HG03378 (cell line): ENCODE data around the gene PPM1H.
"Not testable (repeated sequence)": the region's sequence is repeated elsewhere in the genome, so short reads cannot be mapped to it uniquely, and the experiment has no call there.

ENCODE experiments used
- ATAC-seq: cut with Tn5 transposase; IDR thresholded peaks from one replicate; pipeline ENCODE4 v1.9.1; 2021; ENCODE audit warnings: mild to moderate bottlenecking, moderate library complexity; ENCODE audit not compliant: unreplicated experiment

PPM1H gene

DNA sequence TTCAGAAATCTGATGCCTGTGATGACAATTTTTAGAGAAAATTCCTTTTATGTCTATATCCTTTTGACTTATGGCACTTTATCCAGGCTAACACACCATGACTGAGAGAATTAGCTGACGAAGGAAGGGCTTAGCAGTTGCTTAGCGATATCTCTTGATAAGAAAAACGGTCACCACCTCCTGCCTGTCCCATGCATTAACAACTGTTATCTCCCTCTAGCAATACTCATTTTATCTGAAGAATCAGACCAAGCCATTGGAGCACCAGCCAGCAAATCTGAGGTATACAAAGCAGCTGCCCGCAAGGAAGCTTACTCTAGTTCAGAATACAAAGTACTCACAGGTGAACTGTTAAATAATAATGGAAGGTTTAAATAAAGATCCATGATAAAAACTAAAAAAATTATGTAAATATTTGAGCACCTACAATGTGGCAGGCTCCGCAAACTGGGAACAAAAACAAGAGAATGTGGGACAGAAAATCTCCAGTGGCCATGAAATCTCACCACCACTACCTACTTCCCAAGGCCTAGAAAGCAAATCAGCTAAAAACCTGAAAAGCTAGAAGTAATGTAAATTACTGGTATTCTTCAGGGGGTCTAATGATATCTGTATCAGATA lies 24.3 kb downstream of the PPM1H start:
- no peak for ATAC-seq

- no peak for ATAC-seq
Measured at GRCh38 chr12:62909340-62909739, 25.6 kb downstream of the PPM1H start.

- no peak for ATAC-seq
Measured at GRCh38 chr12:62908674-62909073, 26.3 kb downstream of the PPM1H start.

DNA sequence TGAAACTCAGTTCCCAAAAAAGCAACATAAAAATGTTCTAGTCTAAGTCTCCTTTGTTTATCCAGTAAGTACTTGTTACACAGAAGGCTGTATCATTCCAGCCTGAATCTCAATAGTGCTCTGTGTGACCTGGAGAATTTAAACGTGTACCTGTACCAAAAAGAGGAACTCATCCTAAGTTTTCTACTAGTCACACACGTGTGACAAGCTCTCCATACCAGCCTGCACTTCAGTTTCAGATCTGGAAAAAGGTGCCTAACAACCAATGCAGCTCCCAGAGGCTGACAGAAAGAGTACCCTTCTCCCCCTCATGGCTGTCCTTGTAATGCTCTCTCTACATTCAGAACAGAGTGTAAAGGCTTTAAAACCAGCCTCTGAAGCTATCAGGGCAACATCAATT lies 27.4 kb downstream of the PPM1H start:
- ATAC-seq: no peak

- ATAC-seq: no peak
Measured at GRCh38 chr12:62907078-62907477, 27.9 kb downstream of the PPM1H start.

DNA sequence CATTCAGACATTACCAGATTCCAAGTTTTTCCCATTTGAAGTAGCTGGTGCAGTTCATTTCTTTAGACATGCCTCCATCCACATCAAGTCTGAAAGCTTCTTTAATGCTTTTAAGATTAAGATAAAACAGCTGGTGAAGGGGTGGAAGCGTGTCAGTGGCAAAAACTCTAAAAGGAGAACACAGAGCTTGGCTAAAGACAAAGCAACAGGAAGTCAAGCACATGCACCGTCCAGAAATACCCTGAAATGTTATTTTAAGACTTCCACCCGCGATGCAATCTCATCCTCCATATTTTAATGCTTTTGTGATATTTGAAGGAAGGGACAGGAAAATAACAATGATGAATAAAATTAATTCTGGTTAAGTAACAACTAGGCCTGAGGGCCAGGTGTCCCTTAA lies 31.8 kb downstream of the PPM1H start:
- ATAC-seq: no peak

- ATAC-seq: no peak
Measured at GRCh38 chr12:62900686-62901272, 34.2 kb downstream of the PPM1H start.

DNA sequence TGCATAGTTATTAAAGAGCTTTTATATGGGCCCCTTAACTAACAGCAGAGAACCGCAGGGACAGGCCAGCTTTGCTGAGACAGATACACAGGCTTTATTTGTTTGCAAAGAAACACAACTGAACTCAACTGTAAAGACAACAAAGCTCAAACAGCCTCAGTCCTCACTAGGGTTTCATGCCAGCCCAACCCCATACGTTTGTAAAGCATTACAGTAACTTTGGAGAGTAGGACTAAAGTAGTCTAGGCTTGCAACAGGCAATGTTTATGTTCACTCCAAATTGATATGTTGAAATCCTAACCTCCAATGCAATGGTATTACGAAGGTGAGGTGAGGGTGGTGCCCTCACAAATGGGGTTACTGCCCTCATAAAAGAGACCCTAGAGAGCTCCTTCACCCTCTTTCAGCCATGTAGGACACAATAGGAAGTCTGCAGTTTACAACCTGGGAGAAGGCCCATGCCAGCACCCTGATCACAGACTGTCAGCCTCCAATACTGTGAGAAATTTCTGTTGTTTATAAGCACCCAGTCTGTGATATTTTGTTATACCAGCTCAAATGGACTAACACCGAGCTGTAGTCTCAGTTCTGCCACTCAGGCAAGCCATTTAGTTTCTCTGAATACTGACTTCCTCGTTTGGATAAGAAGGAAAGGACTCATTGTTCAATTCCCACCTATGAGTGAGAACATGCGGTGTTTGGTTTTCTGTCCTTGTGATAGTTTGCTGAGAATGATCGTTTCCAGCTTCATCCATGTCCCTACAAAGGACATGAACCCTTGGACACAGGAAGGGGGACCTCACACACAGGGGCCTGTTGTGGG lies 35.2 kb downstream of the PPM1H start:
- no peak for ATAC-seq

DNA sequence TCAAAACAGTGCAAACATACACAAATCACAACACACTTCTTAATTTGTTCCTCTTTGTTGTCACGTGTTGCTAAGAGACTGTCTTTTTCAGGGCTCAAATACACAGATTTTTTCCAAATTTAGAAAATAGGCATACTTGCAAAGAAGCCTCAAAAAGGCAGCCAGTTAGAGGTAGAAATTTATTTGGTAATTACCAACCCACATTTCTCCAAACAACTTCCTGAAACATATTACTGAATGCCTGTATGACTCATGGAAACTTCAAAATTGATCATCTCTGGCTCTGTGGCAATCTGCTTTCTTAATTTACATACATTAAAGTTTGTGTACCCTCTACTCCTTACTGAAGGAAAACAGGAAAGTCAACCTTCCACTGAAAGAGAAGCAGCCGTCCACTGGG lies 36.4 kb downstream of the PPM1H start:
- no peak for ATAC-seq

GRCh38 chr12:62895351-62895877 lies 39.5 kb downstream of the PPM1H start:
- ATAC-seq: no peak

DNA sequence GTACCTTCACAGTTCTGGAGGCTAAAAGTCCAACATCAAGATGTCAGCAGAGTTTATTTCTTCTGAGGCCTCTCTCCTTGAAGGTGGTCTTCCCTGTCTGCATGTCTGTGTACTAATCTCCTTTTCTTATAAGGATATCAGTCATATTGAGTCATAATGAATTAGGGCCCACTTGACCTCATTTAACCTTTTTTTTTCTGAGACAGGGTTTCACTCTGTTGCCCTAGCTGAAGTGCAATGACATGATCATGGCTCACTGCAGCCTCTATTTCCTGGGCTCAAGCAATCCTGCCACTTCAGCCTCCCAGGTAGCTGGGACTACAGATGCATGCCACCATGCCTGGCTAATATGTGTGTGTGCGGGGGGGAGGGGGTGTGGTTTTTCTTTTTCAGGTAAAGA lies 41.7 kb downstream of the PPM1H start:
- no peak for ATAC-seq

GRCh38 chr12:62891805-62892549 lies 43.0 kb downstream of the PPM1H start:
- no peak for ATAC-seq

DNA sequence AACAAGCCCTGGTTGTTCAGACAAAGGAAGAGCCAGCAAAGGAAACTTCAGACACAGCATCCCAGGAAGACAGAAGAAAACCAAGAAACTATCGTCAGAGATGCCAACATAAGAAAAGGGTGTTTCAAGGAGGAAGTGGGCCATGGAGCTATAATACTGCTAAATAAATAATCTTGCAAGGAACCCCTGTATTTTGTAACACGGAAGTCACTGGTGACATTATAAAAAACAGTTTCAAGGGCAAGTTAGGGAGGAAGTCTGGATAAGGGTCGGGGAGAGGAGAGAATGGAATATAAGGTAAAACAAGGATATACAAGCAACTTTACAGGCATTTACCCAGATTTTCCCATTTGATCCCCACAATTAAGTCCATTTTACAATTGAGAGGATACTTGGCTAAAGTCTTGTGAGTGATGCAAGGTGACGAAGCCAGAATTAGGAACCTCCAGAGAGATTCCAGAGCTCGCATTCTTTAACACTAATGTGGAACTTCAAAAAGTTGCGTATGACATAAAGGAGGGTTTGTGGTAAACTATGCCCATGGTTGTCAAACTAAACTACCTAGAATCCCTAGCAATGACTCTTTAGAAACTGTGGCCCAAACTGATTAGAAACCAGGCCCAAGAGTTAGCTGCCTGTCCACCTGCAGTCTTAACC lies 46.4 kb downstream of the PPM1H start:
- ATAC-seq: no peak

DNA sequence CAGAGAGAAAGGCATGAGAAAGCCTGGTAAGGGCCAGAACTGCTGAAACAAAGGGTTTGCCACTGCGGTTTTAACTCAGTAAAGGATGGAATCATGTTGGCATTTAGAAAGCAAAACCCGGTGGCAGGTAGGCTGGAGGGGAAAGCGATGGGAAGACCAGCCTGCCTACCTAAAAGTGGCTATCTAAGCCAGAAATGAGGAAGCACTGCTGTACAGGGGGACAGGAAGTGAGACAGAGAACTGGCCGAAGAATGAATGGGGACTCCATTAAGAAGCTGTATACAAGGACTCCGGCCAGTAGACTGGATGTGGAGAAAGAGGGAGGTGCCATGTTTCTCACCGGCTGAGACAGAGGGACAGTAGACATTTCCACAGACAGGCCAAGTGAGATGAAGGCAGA lies 48.2 kb downstream of the PPM1H start:
- ATAC-seq: no peak

GRCh38 chr12:62885242-62885641 lies 49.7 kb downstream of the PPM1H start:
- ATAC-seq: no peak

GRCh38 chr12:62884832-62885231 lies 50.1 kb downstream of the PPM1H start:
- not testable (repeated sequence) for ATAC-seq

GRCh38 chr12:62882696-62883095 lies 52.3 kb downstream of the PPM1H start:
- no peak for ATAC-seq

- no peak for ATAC-seq
Measured at GRCh38 chr12:62882140-62882539, 52.8 kb downstream of the PPM1H start.

DNA sequence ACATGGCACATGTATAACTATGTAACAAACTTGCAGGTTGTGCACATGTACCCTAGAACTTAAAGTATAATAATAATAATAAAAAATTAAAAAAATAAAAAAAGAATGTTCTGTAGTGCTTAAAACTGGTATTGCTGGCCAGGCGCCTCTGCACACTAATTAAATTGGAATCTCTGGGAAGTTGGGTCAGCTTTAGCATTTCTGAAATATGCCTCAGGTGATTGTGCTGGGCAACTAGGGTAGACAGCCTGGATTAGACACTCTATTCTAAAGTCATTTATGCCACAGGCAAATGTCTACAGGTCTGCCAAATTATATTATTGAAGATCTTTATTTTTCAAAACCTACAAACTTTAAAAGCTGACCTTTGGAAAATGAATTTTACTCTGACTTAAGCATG lies 55.3 kb downstream of the PPM1H start:
- ATAC-seq: no peak

GRCh38 chr12:62879228-62879627 lies 55.7 kb downstream of the PPM1H start:
- not testable (repeated sequence) for ATAC-seq

- no peak for ATAC-seq
Measured at GRCh38 chr12:62878211-62878610, 56.7 kb downstream of the PPM1H start.
